HG02623 (cell line): ENCODE measurements around the gene LIM2.
"Not testable (repeated sequence)": the region's sequence is repeated elsewhere in the genome, so short reads cannot be mapped to it uniquely, and the experiment has no call there.

ENCODE experiments used
- ATAC-seq: cut with Tn5 transposase; IDR thresholded peaks from one replicate; pipeline ENCODE4 v1.9.1; 2021; ENCODE audit warnings: moderate library complexity; ENCODE audit not compliant: unreplicated experiment

LIM2 gene

GRCh38 chr19:51387924-51388389 is at the start of gene LIM2:
TSS of gene LIM2 (minus strand) at chr19:51387974. CDS start at chr19:51387443, 531 bp downstream.
- no peak for ATAC-seq

DNA sequence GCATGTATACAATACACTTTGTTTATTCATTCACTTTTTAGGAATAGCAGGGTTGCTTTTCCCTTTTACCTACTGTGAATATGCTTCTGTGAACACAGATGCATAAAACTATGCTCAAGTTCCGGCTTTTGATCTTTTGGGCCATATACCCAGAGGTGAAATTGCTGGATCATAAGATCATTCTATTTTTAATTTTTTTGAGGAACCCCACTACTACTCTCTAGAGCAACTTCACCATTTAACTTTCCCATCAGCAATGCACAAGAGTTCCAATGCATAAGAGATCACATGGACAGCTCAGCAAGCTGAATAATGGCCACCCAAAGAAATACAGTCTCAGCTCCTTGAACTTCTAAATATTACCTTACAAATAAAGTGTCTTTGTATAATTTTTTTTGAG is 46.7 kb upstream of the LIM2 start:
- ATAC-seq: no peak

DNA sequence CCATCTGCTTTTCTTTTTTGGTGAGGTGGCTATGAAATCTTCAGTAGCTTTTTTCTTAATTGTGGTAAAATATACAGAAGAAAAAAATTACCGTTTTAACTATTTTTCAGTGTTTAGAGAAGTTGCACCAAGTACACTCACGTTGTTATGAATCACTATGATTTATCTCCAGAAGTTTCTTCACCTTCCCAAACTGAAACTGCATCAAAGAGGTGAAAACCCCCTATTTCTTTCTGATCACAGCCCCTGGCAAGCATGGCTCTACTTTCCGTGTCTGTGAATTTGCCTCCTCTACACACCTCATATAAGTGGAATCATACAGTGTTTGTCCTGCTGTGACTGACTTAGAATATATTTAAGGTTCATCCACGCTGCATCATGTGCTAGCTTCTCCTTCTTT is 45.3 kb upstream of the LIM2 start:
- ATAC-seq: no peak

- no peak for ATAC-seq
Observed at GRCh38 chr19:51431124-51431523, 43.4 kb upstream of the LIM2 start.

- no peak for ATAC-seq
Observed at GRCh38 chr19:51430221-51430620, 42.4 kb upstream of the LIM2 start.

DNA sequence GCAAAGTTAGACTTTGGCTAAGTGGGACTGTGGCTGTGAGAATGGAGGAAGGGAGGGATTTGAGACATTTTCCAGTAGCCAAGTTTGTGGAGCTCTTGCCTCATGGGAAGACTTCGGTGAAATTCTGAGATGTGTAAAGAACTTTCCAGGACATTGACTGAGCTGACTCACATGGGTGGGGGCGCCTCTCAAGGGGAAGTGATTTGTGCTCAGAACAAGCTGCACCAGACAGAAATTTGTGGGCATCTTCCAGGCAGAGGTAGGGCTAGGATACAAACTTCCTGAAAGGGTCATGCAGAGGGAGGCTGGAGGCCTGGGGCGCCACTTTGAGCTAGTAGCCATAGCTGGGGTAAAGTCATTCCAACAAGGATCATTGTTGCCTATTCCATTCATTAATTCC is 39.4 kb upstream of the LIM2 start:
- no peak for ATAC-seq

DNA sequence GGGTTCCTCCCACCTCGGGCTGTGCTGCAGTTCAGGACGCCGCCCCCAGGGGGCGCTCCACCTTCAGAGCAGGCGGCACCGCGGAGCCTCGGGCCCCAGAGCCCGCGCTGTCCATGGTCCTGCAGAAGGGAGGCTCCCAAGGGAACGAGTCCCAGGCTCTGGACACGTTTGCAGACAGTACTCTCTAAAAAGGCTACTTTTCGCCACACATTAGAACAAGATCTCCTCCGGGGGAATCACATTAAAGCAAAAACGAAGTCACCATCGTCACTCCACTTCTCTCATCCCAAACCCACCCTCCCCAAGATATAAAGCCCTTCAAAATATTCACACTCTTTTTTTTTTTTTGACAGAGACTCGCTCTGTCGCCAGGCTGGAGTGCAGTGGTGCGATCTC is 34.3 kb upstream of the LIM2 start:
- no peak for ATAC-seq

- ATAC-seq: no peak
Observed at GRCh38 chr19:51421229-51422052, 33.7 kb upstream of the LIM2 start.

- not testable (repeated sequence) for ATAC-seq
Observed at GRCh38 chr19:51420511-51420910, 32.7 kb upstream of the LIM2 start.

DNA sequence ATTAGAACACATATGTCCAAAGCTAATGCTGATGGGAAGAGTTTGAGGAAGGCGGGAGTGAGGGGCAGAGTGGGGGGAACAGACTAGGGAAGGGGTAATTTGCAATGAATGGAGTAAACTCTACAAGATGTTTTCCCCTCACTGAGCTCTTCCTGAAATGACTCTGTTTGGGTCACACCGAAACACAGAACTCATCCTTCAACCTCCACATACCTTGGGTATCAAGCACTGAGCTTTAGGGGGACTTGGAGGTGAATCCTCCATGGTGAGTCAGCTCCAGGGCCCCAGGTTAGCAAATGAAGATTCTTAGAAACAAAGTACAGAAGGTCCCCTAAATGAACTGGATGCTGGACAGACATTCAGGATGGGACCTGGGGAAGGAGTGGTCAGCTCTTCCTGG is 30.9 kb upstream of the LIM2 start:
- ATAC-seq: no peak

DNA sequence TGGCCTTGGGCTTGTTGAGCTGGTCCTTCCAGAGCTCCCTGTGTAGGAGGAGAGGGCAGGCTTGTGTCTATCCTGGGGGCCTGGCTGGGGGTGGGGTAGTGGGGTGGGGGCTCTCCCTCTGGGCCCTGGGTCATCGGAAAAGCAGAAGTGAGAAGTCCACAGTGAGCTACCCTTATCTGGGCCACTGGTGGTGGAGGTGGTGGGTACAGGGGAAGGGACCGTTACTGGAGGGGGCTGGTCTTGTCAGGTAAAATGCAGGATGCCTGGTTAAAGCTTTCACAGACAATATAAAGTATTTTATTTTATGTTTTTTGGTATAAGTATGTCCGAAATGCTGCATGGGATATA is 30.0 kb upstream of the LIM2 start:
- ATAC-seq: peak; percentile 14

DNA sequence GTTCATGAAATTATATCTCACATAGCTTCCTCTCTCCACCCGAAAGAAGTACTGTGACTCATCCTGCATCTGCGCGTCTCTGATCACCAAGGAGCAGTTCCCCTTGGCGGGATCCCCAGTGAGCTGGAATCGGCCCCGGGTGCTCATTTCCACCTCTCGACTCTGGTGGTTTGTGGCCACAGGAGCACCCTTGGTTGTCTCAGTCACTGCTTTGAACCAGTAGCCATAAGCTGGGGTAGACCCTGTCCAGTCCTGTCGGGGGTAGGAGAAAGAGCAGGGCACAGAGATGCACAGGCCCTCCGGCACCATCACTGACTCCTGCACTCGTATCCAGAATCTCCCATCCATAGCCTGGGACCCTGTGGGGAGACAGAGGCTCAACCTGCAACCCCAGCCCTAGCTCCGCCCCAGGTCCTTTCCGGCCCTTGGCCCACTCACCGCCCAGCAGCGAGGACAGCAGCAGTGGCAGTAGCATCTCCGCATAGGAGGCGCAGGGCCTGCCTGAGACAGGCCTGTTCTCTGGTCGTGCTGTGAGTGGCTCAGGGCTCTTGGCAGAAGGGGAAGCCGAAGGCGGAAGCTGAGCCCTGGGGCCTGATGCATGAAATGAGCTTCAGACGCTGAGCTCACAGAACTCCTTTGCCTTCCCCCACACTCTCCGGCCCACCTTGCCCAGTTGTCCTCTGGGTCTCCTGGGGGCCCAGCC is 29.5 kb upstream of the LIM2 start, which contains the start of gene SIGLEC10:
Gene SIGLEC10, minus strand, starts transcription at position 536 of the 703 bp plus-strand sequence. Its CDS starts 61 bp downstream, at position 475.
- ATAC-seq: peak; percentile 57

DNA sequence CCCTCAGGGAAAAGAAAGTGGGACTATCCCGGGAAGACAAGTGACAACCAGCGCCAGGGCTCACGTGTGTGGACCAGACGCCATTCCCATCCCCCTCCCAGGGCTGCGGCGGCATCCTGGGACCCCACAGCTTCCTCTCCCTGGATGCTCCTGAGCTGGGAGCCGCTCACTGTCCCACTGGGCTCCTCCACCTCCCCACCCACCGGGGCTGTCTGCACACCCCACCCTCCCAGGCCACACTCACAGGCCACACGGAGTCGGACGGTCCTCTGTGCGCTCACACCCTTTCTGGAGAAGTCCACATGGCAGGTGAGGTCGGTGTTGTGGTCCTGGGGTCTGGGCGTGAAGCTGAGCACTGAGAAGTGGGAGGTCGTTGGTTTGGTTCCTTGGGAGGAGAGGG is 28.6 kb upstream of the LIM2 start:
- ATAC-seq: not testable (repeated sequence)

DNA sequence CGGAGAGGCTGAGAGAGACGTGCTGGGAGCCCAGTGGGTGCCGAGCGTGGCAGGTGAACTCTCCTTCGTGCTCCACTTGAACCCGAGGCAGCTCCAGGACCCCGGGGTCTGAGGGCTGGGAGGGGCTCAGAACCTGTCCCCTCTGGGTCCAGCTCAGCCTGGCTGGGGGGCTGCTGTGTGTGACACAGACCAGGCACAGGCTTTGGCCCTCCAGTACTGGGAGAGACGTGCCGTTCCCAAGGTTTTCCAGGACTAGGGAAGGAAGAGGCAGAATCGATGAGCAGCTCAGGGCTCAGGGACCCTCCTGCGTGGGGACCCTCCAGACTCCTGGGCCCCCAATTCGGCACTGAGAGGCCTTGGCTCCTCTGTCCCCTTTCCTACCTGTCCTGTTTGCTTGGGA is 27.4 kb upstream of the LIM2 start:
- no peak for ATAC-seq

GRCh38 chr19:51410950-51411748 is 23.4 kb upstream of the LIM2 start:
- ATAC-seq: no peak

- ATAC-seq: no peak
Observed at GRCh38 chr19:51407511-51408131, 19.8 kb upstream of the LIM2 start.

GRCh38 chr19:51402117-51402516 is 14.3 kb upstream of the LIM2 start:
- no peak for ATAC-seq

- not testable (repeated sequence) for ATAC-seq
Observed at GRCh38 chr19:51399936-51400335, 12.2 kb upstream of the LIM2 start.

GRCh38 chr19:51399231-51399630 is 11.5 kb upstream of the LIM2 start:
- ATAC-seq: no peak

- no peak for ATAC-seq
Observed at GRCh38 chr19:51398096-51398704, 10.4 kb upstream of the LIM2 start.
